CD4-positive, alpha-beta T cell treated with Interferon gamma for 1 hour (primary cell): ENCODE data around the gene PRR23E.

ENCODE experiments used
- DNase-seq: peaks from one replicate; pipeline ENCODE4 v3.0.0-alpha.2; 2020

Gene PRR23E

DNA sequence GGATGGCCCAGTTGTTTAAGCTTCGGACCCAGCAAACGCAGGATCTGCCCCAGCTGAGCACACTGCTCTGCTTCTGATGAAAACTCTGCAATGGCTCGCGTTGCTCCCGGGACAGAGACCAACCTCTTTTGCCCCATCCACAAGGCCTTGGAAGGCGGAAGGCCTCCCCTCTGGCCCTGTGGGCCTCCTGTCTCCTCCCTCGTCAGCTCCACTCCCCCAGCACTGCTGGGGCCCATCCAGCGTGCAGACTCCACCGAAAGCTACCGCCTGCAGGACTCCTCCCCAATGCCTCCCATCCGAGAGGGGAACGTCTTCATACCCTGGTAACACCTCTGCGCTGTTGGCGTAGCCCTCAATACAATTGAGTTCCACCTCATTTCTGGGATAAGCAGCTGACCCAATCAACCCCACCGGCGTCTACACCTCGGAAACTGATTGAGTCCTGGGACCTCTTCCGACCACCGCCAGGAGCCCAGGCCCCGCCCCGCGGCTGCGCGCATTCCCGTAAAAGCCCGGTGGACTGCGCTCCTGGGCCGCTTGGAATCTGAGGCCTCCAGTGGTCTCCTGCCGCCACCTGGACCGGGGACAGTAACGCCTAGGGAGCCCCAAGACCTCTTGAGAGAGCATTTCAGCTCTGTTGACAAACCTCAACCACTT, at the start of gene PRR23E:
TSS of gene PRR23E (plus strand) at position 556 of the 657 bp plus-strand sequence. CDS start 3,555 bp downstream, outside the sequence.
- no peak for DNase-seq

DNA sequence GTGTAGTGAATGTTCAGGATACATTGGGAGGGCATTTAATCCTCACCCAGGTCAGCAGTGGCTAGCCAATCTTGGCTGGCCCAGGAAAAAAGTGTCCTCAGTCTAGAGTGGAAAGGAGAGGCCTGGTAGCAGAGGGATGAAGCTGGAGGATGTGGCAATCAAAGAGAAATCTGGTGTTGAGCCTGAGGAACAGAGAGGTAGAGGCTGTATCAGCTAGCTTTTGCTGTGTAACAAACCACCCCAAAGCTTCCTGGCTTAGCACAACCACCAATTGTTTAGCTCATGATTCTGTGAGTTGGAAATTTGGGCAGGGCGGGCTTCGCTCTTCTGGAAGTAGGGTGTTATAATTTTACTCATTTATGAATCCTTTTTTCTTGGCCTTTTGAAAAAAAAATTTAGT, 49.8 kb upstream of the PRR23E start:
- DNase-seq, result no peak

GRCh38 chr3:127144631-127145030, 48.3 kb upstream of the PRR23E start:
- DNase-seq, result no peak

GRCh38 chr3:127145266-127145665, 47.7 kb upstream of the PRR23E start:
- no peak for DNase-seq

- no peak for DNase-seq
Observed at GRCh38 chr3:127147291-127147885, 45.5 kb upstream of the PRR23E start.

DNA sequence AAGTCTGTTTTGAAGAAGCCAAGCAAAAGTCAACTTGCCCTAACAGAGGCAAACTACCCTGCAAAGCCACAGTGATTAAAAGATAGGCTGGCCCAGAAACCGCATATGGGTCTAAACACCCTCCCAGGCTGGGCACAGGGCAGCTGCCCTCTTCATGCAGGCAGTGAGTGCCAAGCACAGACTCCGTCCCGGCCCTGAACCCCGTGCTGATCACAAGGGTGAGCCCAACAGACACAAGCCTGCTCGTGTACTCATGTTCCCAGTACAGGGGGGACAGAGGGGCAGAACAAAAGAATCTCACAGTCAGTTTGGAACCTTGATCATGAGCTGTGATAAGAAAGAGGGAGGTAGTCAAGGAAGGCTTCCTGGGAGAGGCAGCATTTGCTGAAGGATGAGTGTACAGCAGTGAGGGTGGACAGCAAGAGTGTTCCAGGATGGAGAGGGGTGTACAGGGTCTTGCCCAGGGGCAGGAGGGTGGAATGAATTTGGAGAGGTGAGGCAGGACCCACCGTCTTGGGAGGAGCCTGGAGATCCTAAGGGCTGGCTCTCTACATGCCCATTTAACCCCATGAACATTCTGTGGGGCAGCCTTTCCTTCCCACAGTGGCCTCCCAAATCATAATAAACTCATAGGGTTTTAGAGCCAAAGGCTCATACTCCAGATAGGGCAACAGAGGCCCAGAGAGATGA, 43.2 kb upstream of the PRR23E start:
- DNase-seq, result no peak

GRCh38 chr3:127150513-127151250, 42.2 kb upstream of the PRR23E start:
- DNase-seq, result no peak

- DNase-seq, result no peak
Observed at GRCh38 chr3:127151251-127151564, 41.7 kb upstream of the PRR23E start.

DNA sequence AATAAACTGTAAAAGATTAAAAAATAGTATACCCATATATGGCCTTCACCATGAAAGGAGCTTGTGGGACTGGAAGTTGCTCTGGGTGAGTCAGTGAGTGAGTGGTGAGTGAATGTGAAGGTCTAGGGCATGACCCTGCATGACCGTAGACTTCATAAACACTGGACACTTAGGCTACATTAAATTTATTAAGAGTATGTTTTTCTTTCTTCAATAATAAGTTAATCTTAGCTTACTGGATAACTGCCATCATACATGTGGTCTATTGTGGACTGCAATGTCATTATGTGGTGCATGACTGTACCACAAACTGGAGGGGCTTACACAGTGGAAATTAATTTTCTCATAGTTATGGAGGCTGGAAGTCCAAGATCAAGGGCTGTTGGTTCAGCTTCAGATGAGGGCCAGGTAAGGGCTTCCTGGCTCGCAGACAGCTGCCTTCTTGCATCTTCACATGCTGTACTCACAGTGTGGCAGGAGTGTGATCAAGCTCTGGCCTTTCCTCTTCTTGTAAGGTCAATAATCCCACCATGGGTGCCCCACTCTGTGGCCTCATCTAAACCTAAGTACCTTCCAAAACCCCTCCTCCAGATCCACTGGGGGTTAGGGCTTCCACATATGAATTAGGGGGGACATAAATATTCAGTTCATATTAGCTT, 40.8 kb upstream of the PRR23E start:
- DNase-seq, result no peak

DNA sequence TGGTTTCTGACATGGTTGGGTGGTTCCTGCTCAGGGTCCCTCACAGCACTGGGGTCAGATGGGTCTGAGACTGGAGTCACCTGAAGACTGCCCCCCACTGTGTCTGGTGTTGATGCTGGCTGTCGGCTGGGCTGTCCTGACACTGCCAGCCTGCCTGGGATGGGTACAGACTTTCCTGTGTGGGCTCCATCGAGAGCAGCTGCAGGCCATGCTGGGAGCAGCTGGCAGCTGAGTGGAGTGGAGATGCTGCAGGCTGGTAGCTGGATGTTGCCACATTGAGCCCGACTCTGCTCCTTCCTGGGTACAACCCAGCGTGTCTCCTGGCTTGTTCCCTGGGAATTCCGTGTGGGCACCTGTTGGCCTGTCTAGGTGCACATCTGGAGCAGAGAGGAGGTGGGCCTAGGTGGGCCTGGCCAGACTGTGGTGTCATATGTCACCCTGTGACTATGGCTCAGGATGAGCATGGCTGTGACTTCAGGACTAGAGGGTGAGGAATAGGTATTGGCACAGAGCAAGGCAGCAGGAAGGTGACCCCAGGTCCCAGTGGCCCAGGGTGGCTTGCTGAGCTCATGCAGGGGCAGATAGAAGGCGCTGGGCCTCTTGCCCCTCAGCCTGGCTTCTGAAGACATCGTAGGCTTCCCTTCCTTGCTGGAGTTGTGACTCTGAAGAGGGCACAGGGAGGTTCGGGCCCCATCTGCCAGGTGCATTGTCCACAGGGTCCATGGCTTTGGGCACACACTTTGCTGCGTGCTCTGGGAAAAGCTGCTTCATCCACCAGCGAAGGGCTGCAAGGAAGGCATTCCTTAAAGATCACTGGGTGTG, 40.0 kb upstream of the PRR23E start:
- DNase-seq, result no peak

- no peak for DNase-seq
Observed at GRCh38 chr3:127153506-127153815, 39.5 kb upstream of the PRR23E start.

- DNase-seq, result no peak
Observed at GRCh38 chr3:127156338-127157050, 36.4 kb upstream of the PRR23E start.

DNA sequence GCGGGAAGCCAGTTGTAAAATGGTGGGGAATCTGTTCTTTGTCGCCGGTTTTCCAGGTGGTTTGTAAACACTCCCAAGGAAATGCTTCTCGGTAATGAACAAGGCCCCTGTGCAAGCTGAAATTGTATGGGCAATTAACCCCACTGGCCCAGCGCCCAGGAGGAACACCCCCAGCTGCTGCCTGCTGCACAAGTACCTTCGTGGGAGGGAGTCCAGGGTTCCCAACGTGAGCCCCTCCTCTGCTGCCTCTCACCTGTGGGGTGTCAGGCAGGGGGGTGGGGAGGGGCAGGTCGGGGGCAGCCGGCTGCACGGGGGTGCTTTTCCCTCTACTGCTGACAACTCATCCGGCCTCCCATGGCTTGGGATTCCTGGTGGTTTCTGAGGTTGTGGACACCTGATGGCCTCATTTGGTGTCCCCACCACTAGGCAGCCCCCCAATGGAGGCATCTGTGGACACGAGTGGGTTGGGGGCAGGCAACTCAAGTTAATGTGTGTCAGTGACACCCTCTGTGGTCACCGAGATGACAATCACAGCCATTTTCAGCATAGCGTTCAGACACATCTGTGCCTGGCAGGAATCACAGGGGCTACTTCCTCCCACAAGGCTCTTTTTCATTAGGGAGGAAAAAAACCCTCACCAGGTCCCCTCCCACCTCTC, 35.6 kb upstream of the PRR23E start:
- no peak for DNase-seq

GRCh38 chr3:127158614-127159229, 34.2 kb upstream of the PRR23E start:
- DNase-seq, result no peak

- no peak for DNase-seq
Observed at GRCh38 chr3:127159543-127159942, 33.4 kb upstream of the PRR23E start.

DNA sequence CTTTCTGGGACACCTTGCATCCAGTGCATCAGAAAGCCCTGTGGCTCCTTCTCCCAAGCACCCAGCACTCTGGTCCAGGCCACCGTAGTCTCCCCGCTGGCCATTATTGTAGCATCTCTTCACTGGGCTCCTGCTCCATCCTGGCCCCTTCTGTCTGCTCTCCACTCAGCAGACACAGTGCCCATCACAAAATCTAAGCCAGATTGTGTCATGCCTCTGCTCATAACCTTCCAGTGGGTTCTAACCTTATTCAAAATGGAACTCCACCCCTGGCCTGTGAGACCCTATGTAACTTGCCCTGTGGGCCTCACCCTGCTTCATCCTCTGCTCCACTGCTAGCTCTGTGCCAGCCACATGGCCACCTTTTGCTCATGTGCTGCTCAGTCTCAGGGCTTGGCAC, 31.7 kb upstream of the PRR23E start:
- no peak for DNase-seq

- no peak for DNase-seq
Observed at GRCh38 chr3:127161973-127162579, 30.9 kb upstream of the PRR23E start.

GRCh38 chr3:127162947-127163645, 29.8 kb upstream of the PRR23E start:
- no peak for DNase-seq

GRCh38 chr3:127164615-127165014, 28.3 kb upstream of the PRR23E start:
- no peak for DNase-seq

- no peak for DNase-seq
Observed at GRCh38 chr3:127165036-127165435, 27.9 kb upstream of the PRR23E start.
